ENCODE measurements around the gene ARHGEF3.
A peak's percentile ranks its signal among the peaks of the same experiment; 100 is the strongest.

Gene ARHGEF3, protein sequence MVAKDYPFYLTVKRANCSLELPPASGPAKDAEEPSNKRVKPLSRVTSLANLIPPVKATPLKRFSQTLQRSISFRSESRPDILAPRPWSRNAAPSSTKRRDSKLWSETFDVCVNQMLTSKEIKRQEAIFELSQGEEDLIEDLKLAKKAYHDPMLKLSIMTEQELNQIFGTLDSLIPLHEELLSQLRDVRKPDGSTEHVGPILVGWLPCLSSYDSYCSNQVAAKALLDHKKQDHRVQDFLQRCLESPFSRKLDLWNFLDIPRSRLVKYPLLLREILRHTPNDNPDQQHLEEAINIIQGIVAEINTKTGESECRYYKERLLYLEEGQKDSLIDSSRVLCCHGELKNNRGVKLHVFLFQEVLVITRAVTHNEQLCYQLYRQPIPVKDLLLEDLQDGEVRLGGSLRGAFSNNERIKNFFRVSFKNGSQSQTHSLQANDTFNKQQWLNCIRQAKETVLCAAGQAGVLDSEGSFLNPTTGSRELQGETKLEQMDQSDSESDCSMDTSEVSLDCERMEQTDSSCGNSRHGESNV

DNA sequence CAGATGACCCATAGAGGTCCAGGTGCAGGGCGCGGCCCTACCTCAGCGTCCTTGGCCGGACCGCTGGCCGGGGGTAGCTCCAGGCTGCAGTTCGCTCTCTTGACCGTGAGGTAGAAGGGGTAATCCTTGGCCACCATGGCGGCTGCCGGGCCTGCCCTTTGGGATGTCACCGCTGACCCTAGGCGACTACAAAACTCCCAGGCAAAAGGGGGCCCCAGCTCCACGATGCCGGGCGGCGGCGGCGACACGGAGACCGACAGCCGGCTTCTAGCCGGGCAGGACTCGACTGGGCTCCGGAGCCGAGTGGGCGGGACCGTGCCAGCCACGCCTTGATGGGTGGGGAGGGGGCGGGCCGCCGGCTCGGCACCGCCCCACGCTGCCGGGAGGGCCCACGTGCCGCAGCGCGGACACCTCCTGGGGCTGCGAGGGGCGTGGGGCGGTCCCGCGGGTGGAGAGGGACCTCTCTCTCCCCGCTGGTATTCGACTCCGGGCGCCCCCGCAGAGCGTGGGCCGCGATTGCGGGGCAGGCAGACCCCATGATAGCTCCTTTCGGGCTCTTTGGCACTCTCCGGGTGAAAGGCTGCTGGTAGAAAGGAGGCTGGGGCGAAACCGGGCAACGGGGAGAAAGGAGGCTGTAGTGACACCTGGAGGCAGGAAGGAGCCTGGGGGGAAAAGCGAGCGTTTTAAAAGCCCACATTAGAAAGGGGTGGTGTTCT, at the start of gene ARHGEF3:
ARHGEF3 (minus strand) TSS at position 288 of the 716 bp plus-strand sequence; CDS start at position 137, 151 bp downstream.
- DNase-seq = peak; percentile 46

DNA sequence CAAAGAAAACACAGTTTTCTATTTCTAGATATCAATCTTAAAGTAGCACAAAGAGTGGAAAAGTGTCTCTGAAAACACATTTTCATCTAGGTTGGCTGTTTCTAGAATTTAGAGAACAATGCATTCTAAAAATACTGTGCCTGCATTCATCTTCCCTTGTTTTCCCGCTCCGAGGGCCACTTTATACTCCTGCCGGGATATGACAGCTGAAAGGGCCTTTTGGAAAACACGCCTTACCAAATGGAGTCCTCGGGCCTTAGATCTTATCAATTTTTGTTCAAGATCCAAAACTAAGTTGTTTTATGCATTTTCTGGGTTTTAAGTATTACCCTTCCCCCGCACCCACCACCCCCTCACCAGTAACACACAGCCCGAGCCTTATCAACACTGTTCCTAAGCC, 47.9 kb upstream of the ARHGEF3 start:
- no peak for DNase-seq

DNA sequence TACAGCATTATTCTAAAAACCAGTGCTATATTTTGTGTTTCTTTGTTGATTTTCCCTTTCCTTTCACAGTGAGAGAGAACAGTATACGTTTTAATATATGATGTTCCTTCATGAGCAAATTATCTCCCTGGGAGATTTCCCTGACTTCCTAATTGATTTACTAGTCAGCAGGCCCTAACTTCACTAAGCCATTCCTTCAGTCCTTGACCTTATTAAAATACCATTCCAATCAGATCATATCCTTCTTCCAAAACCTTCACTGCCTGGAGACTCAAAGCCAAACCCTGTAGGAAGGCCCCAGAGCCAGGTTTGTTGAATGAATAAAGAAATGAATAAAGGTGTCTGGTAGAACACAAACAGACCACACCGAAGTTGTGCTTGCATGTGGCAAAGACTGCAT, 43.8 kb upstream of the ARHGEF3 start:
- DNase-seq = no peak

DNA sequence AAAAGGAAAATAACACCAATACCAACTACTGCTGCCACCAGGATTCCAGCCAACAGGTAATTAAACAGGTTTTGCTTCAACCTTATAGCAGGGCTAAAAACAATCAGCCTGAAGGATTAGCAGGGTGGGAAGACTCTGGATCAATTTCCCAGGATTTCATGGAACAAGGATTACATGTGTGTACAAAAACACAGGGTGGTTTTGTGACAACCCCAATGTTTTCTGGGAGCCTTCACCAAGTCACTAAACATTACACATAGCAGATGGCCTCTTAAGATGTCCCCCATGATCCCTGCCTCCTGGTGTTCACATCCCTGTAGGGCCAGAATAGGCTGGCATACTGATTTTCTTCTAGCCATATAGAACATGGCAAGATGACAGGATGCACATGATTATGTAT, 42.8 kb upstream of the ARHGEF3 start:
- no peak for DNase-seq

DNA sequence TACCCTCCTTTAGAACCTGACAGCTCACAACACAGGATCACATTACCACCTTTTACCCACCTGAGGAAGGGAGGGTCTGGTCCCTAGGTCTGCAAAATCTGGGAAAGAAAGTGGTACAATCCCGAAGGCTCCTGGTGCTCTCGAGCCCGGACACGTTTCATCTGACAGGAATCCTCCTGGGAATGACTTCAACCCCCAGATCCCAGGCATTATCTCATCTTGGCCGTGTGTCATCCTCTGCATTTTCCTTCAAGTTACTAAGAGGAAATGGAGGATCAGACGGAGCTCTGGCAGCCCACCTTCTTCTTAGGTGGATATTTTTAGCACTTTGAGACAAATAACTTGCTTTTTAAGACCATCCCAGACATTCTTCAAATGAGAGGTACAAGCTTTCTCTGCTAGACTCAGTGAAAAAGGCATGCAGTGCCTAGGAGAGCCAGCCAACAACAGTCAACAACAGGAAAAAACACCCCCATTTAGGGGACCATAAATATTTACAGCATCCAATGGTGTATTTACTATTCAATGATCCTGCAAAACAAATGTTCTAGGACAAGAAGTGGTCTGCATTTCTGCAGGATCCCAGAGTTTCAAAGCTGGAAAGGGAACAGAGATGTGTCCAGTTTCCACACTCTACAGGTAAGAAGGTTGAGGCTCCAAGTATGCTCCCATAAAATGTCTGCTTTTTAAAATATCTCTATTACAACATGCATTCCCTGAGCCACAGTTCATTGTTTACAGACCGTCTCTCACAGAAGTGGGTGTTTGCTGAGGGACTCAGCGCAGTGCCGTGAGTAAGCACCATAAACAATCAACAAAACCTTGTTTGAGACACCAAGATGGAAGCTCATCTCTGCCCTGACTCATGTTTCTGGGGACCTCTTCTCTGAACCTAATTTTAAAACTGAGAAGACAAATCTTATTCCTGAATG, 38.3 kb upstream of the ARHGEF3 start:
- no peak for DNase-seq

DNA sequence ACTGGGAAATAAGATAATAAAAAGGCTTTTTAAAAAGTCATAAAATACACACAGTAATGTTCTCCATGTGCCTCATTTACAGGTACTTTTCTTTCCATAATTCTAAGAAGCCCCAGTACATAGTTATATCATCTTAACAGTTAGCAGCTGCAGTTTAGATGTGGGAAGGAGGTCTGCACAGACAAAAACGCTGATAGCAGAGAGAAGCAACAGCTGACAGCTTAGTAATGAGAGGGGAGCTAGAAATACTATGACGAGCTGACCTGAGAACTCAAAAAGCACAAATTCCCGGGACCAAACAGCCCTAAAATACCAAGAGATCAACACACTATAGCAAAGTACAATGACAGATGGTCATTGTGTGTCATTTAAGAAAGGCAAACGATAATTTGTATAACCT, 36.7 kb upstream of the ARHGEF3 start:
- no peak for DNase-seq

DNA sequence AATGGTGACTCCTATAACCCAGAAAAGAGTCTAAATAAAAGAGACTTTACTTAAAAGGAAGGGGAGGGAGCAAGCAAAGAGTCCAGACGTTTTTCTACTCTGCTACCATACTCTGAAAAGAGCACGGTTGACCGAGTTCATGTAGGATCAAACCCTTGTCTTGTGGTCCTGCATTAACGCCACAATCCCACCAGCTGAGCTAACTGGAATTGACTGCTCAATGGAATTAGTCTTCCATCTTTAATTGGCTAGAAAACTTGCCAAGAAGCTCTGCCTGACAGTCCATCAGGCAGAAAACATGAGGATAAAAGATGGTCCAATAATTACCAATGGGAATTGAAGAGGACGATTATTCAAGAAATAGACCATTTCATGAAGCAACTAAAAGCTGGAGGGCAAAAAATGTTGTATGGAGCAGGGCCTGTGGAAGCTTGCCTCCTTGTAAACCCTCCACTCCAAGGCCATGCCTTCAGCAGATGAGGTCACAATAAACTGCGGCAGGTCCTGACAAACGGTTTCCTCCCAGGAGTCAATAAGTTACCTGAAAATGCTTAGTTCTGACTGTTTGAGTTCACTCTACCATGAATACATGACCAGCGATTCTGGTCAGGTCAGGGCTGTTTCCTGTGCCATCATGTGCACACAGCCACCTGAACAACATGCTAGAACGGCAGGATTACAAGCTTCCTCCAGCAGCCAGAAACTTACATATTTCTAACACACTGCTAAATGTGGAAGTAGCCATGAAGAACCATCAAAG, 35.6 kb upstream of the ARHGEF3 start:
- no peak for DNase-seq

DNA sequence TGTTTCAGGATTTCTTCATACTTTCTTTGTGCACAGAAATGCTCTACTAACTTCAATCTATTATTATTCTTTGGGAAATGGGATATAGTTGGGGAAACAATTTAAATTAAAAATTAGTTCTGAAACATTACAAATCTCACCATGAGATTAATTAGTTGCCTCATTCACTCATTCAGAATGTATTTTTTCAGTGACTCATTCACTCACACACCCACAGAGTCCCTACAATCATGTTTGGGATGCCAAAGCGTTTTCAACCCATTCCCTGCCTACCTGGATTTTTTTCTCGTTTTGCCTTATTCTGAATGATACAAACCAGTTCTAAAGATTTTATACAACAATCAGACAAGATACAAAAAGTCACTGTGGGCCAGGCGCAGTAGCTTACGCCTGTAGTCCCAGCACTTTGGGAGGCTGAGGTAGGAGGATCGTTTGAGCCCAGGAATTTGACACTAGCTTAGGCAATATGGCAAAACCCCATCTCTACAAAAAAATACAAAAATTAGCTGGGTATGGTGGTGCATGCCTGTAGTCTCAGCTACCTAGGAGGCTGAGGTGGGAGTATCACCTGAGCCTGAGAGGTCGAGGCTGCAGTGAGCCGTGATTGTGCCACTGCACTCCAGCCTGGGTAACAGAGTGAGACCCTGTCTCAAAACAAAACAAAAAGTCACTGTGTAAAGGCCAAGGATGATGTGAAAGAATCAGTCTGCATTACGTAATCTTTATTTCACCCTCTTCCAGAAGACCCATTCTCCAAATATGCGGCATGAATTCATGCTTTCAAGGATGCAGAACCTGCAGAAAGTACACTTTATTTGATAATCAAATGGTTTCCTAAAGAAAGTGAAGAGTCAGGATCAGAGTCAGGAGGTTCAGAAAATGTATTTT, 34.8 kb upstream of the ARHGEF3 start:
- DNase-seq = no peak

DNA sequence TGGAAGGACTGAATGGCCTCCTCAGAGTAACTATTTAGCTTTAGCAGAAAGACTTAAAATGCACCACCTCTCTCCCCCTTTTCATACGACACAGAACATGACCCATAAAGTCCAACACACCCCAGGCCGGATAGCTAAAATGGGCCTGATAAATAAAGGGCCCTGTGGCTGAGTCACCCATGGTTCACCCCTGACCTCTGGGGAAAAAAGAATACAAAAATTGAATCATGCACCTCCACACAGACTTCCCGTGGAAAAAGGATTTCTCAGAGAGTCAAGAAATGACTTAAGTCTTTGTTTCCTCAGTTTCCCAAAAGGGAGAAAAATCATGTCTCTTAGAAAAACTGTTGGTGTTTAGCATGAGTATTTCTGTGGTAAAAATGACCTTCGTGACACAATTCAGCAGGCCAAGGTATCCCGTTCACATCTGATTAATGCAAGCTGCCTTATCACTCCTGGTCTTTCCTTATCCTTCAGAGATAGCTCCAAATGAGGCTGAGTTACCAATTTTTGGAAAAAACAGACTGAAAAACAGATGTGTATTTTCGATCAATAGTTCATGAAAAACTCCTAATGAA, 34.0 kb upstream of the ARHGEF3 start:
- no peak for DNase-seq

DNA sequence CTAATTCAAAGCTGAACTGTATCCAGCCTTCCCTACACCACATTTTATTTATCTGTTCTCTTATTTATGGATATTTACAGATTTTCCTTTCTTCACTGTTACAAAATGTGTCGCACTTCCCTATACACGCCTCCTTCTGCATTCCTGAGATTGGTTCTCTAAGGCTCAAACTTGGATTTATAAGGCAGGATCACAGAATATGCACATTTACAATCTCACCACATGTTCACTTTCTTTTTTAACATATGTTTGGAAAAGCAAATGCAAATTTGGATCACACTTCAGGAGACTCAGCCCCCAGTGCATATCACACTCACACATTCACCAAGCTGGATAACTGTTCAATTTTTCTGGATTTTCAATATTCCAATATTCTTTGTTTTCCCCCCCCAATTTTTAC, 31.8 kb upstream of the ARHGEF3 start:
- no peak for DNase-seq

DNA sequence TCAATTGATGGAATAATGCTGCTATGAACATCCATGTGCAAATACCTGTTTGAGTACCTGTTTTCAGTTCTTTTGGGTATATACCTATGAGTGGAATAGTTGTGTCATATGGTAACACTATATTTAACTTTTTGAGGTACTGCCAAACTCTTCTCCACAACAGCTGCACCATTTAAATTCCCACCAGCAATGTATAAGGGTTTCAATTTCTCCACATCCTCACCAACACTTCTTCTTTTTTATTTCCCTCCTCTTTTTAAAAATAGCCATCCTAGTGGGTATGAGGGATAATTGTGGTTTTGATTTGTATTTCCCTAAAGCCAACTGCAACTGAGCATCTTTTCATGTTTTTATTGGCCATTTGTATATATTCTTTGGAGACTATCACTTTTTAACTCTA, 31.3 kb upstream of the ARHGEF3 start:
- no peak for DNase-seq

DNA sequence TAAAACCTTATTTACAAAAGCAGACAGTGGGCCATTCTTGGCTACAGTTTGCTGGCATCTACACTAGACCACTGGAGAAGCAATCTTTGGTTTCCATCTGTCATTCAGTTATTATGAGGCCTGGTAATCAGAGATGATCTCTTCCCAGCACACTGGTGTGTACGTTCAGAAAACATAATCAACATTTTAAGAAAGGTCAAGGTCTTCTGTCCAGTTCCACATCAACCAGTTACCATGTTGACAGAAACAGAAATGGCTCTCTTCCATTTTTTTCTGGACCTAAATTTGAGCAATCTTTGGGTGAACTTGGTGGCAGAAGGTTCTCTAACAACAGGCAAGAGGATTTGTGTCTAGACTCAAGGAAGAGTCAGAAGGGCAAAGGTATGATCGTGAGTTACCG, 29.8 kb upstream of the ARHGEF3 start:
- DNase-seq = no peak

DNA sequence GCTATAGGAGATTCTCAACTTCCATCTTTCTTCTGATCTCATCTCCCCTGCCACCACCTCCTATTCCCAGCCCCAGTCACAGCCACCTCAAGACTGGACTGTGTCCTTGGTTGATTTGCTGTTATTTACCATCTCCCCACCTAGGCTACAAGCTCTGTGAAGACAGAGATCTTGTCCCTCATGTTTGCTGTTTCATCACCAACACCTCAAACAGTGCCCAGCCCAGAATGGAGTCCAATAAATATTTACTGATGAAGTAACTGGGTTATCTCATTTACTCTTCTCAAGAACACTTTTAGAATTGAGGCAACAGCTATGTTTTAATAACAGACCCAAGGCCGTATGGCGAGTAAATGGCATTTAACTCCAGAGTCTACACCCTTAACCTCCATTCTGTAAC, 29.1 kb upstream of the ARHGEF3 start:
- DNase-seq = no peak

DNA sequence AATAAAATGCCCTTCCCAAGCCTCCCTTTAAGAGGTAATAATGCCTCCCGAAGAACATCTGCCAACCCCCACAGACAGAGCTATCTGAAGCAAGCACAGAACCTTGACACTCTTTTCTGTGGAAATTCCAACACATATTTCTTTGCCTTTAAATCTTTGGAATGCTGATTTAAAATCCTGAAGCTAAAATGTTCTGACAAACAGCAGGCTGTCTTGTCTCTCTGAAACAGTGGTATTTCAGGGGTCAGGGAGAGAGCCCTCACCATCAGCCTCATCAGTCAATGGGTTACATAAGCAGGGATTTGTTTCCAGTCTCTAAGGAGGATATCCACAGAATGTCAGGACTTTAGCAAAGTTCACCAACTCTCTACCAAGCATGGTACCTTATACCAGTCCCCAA, 27.8 kb upstream of the ARHGEF3 start:
- DNase-seq = no peak

DNA sequence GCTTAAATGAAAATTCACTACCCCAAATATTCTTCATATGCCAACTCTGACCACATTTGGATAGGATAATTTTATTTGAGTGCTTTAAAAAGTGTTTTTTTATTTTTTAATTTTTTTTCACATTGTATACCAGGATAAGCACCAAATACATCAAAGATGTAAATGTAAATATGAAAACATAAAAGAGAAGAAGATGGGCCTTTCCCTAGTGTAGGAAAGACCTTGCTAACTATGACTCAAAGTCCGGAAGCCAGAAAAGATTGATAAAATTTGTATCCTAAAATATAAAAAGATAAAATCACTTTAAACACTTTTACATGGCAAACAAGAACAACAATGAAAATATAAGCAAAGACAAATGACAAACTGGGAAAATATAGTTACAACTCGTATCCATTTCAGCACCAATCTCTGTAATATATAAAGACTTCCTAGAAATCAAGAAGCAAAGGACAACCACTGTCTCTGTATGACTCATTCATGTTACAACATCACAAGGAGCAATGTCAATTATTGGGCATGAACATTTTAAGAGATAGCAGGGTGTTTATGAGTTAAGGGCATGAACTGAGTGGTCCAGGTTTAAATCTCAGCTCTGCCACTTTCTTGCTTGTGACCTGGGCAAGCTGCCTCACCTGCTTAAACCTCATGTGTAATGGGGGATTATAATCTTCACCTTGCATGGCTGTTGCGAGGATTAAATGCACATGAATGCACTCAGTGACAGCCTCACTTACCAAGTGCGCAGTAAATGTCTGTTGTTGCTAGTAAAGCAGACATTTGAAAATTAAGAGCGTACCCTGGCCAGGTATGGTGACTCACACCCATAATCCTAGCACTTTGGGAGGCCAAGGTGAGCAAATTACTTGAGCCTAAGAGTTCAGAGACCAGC, 25.3 kb upstream of the ARHGEF3 start:
- no peak for DNase-seq

DNA sequence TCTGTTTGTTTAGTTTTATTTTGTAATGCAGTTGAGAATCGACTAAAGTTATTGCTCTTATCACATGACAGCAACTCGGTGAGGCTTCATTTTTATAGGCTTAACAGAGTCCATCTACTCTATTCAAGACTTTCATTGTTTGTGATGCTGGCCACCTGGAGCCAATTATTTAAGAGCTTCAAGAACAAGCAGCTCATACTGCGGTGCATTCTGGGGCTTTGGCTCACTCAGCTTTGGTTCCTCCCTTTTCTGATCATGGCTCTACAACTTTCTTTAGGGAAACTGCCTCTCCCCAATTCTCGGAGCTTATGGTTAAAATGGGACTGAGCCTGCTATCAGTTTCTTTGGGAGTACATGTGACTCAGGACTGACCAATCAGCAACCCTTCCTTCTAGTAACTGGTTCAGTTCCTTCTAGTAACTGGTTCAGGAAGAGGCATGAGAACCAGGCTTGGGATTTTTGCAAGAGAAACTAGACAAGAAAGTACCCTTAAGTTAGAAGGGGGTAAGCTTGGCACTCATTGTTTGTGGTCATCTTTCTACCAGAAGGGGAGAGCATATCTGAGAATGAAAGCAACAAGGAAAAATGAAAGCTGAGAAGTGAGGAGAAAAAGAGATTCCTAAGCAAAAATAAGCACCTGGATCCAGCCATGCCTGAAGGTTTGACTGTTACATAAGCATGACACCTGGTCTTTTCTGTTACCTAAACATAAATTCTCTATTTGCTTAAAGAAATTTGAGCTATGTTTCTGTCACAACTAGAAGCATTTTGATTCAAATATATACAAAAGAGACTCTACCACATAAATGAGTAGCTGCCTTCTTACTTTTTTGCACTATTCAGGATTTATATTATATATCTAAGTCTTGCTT, 24.1 kb upstream of the ARHGEF3 start:
- no peak for DNase-seq

DNA sequence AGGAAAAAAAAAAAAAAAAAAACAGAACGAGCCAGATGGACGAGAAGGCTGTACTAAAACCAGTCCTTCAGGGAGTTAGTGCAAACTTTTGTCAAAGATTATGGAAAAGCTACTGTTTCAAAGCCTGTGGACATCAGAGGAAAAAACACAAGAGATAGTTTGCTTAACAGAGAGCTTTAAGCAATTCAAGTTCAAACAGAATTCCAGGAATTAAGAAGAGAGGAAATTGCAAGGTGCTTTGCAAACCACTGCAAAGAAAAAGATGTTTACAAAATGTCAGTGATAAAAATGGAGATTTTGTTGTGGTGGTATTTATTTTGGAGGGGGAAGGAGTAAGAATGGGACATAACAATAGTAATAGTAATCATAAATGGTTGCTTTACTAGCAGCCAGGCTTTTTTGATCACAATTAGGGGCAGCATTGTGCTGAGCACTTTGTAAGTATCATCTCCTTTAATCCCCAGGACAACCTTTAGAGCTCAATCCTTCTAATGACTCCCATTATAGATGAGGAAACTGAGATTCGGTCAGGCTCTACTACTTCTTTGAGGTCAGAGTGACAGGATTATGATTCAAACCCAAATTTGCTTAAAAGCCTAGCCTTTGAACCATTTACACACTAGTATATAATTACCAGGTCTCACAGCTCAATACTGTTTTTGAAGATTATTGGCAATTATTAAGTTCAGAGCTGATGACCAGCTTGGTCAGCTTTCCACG, 22.4 kb upstream of the ARHGEF3 start:
- no peak for DNase-seq

DNA sequence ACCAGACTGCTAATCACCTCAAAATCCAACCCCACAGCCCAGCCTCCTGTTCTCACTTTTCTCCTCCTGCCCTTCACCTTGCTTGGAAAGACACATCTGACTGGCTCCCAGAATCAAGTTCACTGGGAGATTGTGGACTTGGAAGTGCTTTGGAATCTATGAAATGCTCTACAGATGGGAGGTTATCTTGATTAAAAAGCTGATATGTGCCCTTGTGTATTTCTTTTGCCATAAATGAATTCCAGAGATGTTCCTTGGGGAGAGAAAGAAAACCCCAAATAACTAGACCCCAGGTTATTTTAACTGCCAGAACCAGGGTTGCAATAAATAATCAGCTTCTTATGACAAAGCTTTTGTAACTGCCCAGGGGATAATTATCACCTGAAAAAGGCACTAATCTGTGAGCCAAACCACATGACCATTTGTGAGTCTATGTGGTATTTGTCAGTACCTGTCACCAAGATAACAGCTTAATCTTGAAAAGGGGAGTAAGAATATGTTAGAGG, 21.7 kb upstream of the ARHGEF3 start:
- no peak for DNase-seq
